Measurements from ENCODE around the gene SORCS2. TPM values are rescaled to one million over a fixed set of nuclear protein-coding genes. Genes with fewer than 3 reads are reported as not detected.

SORCS2 gene
- polyA plus RNA-seq, 3 donors = 0.46 to 0.55 TPM; not detected in 1

- no peak overlapping the region for H3K4me3 ChIP-seq (replicated peaks in 1 of 3; ENCODE audit: low read depth in 2 of 3, low read length in 3 of 3)
- H3K9me3 Mint-ChIP-seq = peaks cover 0 to 2% (median 0%) of the 10 kb centered on the region in 7 donors
- no peak for DNase-seq
Measured at GRCh38 chr4:7397206-7398103, 205.1 kb downstream of the SORCS2 start.

DNA sequence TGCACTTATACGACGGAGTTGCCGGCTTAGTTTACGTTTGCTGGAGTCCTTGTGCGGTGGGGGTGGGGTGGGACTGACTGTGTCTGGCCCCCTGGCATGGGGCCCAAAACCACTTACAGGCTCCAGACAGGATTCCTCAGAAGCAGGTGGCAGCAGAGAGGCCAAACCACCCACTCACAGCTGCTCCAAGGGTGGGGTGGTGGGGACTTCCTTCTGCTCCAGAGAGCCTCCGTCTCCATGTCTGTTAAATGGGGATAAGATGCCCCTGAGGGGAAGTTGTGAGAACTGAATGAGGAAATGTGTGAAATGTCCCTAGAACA, 205.7 kb downstream of the SORCS2 start:
- Histone ChIP-seq H2AFZ (ENCODE audit: insufficient read depth, low read depth, low read length, poor library complexity, severe bottlenecking) (no peak overlapping the region), H3K27me3 (ENCODE audit: control insufficient read depth in 2 of 2, insufficient read depth in 2 of 2, low read length in 2 of 2) (peaks cover 0 to 6% of the 10 kb centered on the region in 2 donors), H3K4me1 (ENCODE audit: control insufficient read depth in 1 of 2, insufficient read depth in 2 of 2, low read length in 2 of 2) (no peaks in the 10 kb centered on the region), H3K4me3 (replicated peaks in 1 of 3; ENCODE audit: low read depth in 2 of 3, low read length in 3 of 3) (no peak overlapping the region), H3K9me3 (replicated peaks in 1 of 2; ENCODE audit: control insufficient read depth in 1 of 2, insufficient read depth in 1 of 2, low read length in 2 of 2) (no peaks in the 10 kb centered on the region), H3K4me2 (replicated peaks; ENCODE audit: extremely low read depth, low read length, poor library complexity, severe bottlenecking) (no peak overlapping the region), H4K20me1 (ENCODE audit: insufficient read depth, low read length) (no peaks in the 10 kb centered on the region), H3K9ac (ENCODE audit: insufficient read depth, low read length, poor library complexity, severe bottlenecking) (no peak overlapping the region), H3K27ac (ENCODE audit: low read depth in 1 of 2, low read length in 2 of 2) (no peak overlapping the region), H3K79me2 (ENCODE audit: insufficient read depth, low read length) (no peaks in the 10 kb centered on the region), H3K36me3 (replicated peaks in 1 of 2; ENCODE audit: control insufficient read depth in 1 of 2, insufficient read depth in 2 of 2, low read length in 2 of 2) (no peaks in the 10 kb centered on the region)
- TF ChIP-seq, protein P1, sequence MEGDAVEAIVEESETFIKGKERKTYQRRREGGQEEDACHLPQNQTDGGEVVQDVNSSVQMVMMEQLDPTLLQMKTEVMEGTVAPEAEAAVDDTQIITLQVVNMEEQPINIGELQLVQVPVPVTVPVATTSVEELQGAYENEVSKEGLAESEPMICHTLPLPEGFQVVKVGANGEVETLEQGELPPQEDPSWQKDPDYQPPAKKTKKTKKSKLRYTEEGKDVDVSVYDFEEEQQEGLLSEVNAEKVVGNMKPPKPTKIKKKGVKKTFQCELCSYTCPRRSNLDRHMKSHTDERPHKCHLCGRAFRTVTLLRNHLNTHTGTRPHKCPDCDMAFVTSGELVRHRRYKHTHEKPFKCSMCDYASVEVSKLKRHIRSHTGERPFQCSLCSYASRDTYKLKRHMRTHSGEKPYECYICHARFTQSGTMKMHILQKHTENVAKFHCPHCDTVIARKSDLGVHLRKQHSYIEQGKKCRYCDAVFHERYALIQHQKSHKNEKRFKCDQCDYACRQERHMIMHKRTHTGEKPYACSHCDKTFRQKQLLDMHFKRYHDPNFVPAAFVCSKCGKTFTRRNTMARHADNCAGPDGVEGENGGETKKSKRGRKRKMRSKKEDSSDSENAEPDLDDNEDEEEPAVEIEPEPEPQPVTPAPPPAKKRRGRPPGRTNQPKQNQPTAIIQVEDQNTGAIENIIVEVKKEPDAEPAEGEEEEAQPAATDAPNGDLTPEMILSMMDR (IDR thresholded peaks at IDR 0.05) = no peak
- Mint-ChIP-seq H3K4me1 (no peaks in the 10 kb centered on the region), H3K4me3 (peak overlapping the region in 1 of 2 donors; percentile 28), H3K9me3 (peaks cover 0 to 2% (median 0%) of the 10 kb centered on the region in 7 donors), H3K27ac (no peak overlapping the region), H3K36me3 (no peaks in the 10 kb centered on the region), H3K27me3 (ENCODE audit: low read depth in 3 of 3) (peaks cover 12 to 27% (median 27%) of the 10 kb centered on the region in 3 donors)
- intact Hi-C loops (cut with micrococcal nuclease) = no loop called here
- WGBS (ENCODE audit: insufficient coverage) = no CpG with 5 or more reads among the region's 6 CpGs
- no peak for DNase-seq

More at GRCh38 chr4:7397206-7398103, 205.1 kb downstream of the SORCS2 start:
- H3K4me3 Mint-ChIP-seq = peak overlapping the region in 1 of 2 donors; percentile 28
- Histone ChIP-seq H3K27ac (ENCODE audit: low read depth in 1 of 2, low read length in 2 of 2) (no peak overlapping the region), H2AFZ (ENCODE audit: insufficient read depth, low read depth, low read length, poor library complexity, severe bottlenecking) (no peak overlapping the region), H3K4me2 (replicated peaks; ENCODE audit: extremely low read depth, low read length, poor library complexity, severe bottlenecking) (no peak overlapping the region), H4K20me1 (ENCODE audit: insufficient read depth, low read length) (no peaks in the 10 kb centered on the region), H3K79me2 (ENCODE audit: insufficient read depth, low read length) (no peaks in the 10 kb centered on the region), H3K27me3 (ENCODE audit: control insufficient read depth in 2 of 2, insufficient read depth in 2 of 2, low read length in 2 of 2) (peaks cover 0 to 6% of the 10 kb centered on the region in 2 donors), H3K9me3 (replicated peaks in 1 of 2; ENCODE audit: control insufficient read depth in 1 of 2, insufficient read depth in 1 of 2, low read length in 2 of 2) (no peaks in the 10 kb centered on the region), H3K4me1 (ENCODE audit: control insufficient read depth in 1 of 2, insufficient read depth in 2 of 2, low read length in 2 of 2) (no peaks in the 10 kb centered on the region), H3K9ac (ENCODE audit: insufficient read depth, low read length, poor library complexity, severe bottlenecking) (no peak overlapping the region), H3K36me3 (replicated peaks in 1 of 2; ENCODE audit: control insufficient read depth in 1 of 2, insufficient read depth in 2 of 2, low read length in 2 of 2) (no peaks in the 10 kb centered on the region)
- H3K27ac Mint-ChIP-seq = peak overlapping the region in 1 of 7 donors; percentile 47
- 84% methylated on average over 21 of the region's 24 CpGs for WGBS (ENCODE audit: insufficient coverage)
- TF ChIP-seq, protein P1 (IDR thresholded peaks at IDR 0.05) = no peak
- intact Hi-C loops (cut with micrococcal nuclease) = no loop called here
- no peaks in the 10 kb centered on the region for H3K4me1 Mint-ChIP-seq
- H3K36me3 Mint-ChIP-seq = no peaks in the 10 kb centered on the region
- H3K27me3 Mint-ChIP-seq (ENCODE audit: low read depth in 3 of 3) = peaks cover 13 to 33% (median 27%) of the 10 kb centered on the region in 3 donors

All from CD14-positive monocyte (primary cell).